Measurements from ENCODE around the gene TLCD1. TPM values are rescaled to one million over a fixed set of nuclear protein-coding genes. Genes with fewer than 3 reads are reported as not detected.

The TLCD1 gene
- total RNA-seq, 2 donors from 2014 or later = 5.3 to 19.6 TPM

- peak overlapping the region; percentile 93 to 99 for H3K4me3 ChIP-seq
- H3K36me3 ChIP-seq = peaks cover 5% of the 10 kb centered on the region in 2 donors
- H3K27me3 ChIP-seq (replicated peaks; ENCODE audit: insufficient read depth) = no peaks in the 10 kb centered on the region
- H3K27ac ChIP-seq = peak overlapping the region; percentile 99
- TF ChIP-seq CTCF (IDR thresholded peaks at IDR 0.05) (no peak), POLR2A (IDR thresholded peaks at IDR 0.05) (peak; percentile 38)
- WGBS = 52% methylated on average over 4 of the region's 4 CpGs
- intact Hi-C loops (cut with DNase I) = loop anchor here (10.0 kb wide), 1 partner anchor 61 kb away; no protein-coding TSS in a partner anchor
- no peak for DNase-seq (ENCODE audit: low spot score)
- no peaks in the 10 kb centered on the region for H3K9me3 ChIP-seq
- H3K4me1 ChIP-seq (replicated peaks) = peaks cover 31% of the 10 kb centered on the region
These were observed 19.9 kb upstream of the TLCD1 start for GRCh38 chr17:28745786-28746411.

DNA sequence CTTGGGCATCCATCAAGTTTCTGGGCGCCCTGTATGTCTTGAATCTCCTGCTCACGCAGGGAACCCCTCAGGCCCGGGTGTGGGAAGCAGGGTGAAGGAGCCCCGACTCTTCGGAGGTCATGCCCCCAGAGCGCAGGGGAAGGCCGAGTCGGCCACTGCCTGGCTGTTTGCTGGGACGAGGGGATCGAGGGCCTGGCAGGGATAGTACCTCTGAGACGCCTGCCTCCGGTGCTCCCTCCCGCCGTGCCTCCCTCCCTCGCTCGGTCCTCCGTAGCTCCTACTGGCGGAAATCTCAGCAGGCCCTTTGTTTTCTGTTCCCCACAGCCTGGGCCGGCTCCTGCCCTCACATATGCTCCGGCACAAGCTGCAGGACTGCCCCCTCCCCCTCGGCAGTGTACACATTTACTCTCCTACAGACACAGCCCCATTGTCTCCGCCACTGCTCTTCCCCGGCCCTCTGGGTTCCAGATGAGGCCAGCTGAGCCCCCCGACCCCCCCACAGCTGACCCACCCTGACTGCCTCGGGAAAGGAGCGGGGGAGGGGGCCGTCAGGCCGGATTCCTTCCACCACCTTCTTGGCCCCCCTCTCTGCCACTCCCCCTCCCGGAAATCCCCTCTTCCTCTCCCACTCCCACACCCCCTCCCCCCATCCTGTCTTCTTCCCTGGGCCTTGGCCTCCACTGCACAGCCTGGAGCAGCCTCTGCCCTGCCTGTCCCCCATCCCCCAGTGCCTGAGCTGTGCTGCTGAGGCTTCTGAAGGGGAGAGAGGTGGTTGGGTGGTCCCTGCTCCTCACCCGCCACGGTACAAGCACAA lies 19.1 kb upstream of the TLCD1 start:
- 3% methylated on average over 31 of the region's 31 CpGs for WGBS
- Histone ChIP-seq H3K9me3 (no peaks in the 10 kb centered on the region), H3K4me1 (replicated peaks) (peaks cover 31% of the 10 kb centered on the region), H3K36me3 (peaks cover 5% of the 10 kb centered on the region in 2 donors), H3K27ac (peak overlapping the region; percentile 99), H3K4me3 (peak overlapping the region; percentile 93 to 99), H3K27me3 (replicated peaks; ENCODE audit: insufficient read depth) (no peaks in the 10 kb centered on the region)
- DNase-seq (ENCODE audit: low spot score) = peak; percentile 78
- intact Hi-C loops (cut with DNase I) = loop anchor here (10.0 kb wide), 1 partner anchor 60 kb away; no protein-coding TSS in a partner anchor
- TF ChIP-seq POLR2A (IDR thresholded peaks at IDR 0.05) = no peak
- TF ChIP-seq POLR2AphosphoS5 (IDR thresholded peaks at IDR 0.05) = peak; percentile 37
- no peak for TF ChIP-seq CTCF (IDR thresholded peaks at IDR 0.05)

DNA sequence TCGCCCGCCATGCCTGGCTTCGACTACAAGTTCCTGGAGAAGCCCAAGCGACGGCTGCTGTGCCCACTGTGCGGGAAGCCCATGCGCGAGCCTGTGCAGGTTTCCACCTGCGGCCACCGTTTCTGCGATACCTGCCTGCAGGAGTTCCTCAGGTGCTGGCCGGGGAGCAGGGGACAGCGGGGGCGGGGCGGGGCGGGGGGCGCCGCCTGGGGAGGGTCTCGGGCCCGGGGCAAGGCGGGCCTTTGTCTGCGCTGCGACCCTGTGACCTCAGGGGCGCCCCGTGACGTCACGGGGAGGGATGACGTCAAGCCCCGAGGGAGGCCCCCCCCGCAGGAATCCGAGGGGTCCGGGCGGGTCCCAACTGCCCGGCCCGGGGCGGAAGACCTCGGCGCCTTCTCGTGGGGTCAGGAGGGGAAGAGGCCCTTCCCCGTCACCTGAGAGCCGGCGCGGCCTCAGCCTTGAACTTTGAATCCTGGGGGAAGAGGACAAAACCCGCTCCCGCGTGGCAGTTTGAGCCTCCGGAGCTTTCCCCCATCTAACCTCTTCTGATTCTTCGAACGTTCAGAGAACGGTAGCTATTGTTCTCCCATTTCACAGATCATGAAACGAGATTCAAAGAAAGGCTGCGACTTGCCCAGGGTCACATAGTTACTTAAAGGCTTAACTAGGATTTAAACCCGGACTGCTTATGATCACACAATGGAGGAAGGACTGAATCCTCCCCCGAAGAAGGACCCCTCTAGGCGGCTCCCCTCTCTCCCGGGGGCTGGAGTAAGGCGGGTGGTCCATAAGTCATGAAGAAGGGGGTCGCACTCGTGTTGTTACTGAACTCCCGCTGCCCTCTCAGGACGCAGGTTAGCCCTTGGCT lies 18.3 kb upstream of the TLCD1 start:
- Histone ChIP-seq H3K4me1 (replicated peaks) (peaks cover 31% of the 10 kb centered on the region), H3K36me3 (peaks cover 3 to 5% of the 10 kb centered on the region in 2 donors), H3K4me3 (peak overlapping the region; percentile 93 to 99), H3K27ac (peak overlapping the region; percentile 99), H3K9me3 (no peaks in the 10 kb centered on the region), H3K27me3 (replicated peaks; ENCODE audit: insufficient read depth) (no peaks in the 10 kb centered on the region)
- DNase-seq (ENCODE audit: low spot score) = no peak
- under 1% methylated on average over 51 of the region's 61 CpGs for WGBS
- TF ChIP-seq CTCF (IDR thresholded peaks at IDR 0.05) (no peak), POLR2A (IDR thresholded peaks at IDR 0.05) (peak; percentile 27)
- intact Hi-C loops (cut with DNase I) = loop anchor here (10.0 kb wide), 1 partner anchor 60 kb away; no protein-coding TSS in a partner anchor

GRCh38 chr17:28743243-28744103 lies 17.4 kb upstream of the TLCD1 start, which contains the start of gene TRAF4:
TRAF4 (plus strand) TSS chr17:28744011; CDS start chr17:28744113, 102 bp downstream.
- peak within 1 kb of the TSS; percentile 93 to 99 for H3K4me3 ChIP-seq
- peak within 1 kb of the TSS; percentile 99 for H3K27ac ChIP-seq
- peaks cover 31% of the 10 kb centered on the region for H3K4me1 ChIP-seq (replicated peaks)
- WGBS = under 1% methylated on average over 63 of the region's 70 CpGs
- intact Hi-C loops (cut with DNase I) = loop anchor here (2.0 to 10.0 kb wide), 2 partner anchors 15 to 59 kb away; partner anchors contain the start of gene NEK8
- H3K27me3 ChIP-seq (replicated peaks; ENCODE audit: insufficient read depth) = no peaks in the 10 kb centered on the region
- DNase-seq (ENCODE audit: low spot score) = peak; percentile 73
- TF ChIP-seq POLR2A (IDR thresholded peaks at IDR 0.05) (peak; percentile 83), CTCF (IDR thresholded peaks at IDR 0.05) (peak in 3 of 4 experiments; percentile 19 to 65 (median 62)), POLR2AphosphoS5 (IDR thresholded peaks at IDR 0.05) (peak; percentile 6)
- H3K36me3 ChIP-seq = peaks cover 0 to 5% of the 10 kb centered on the region in 2 donors
- H3K9me3 ChIP-seq = no peaks in the 10 kb centered on the region
